Eye (tissue), 1 donor: Measurements from ENCODE around the gene RNF213.
"Not testable (repeated sequence)": the region's sequence is repeated elsewhere in the genome, so short reads cannot be mapped to it uniquely, and the experiment has no call there.

Experiments used
- DNase-seq: peaks from one replicate; pipeline ENCODE4 v3.0.0-alpha.2; 2015

RNF213 gene

DNA sequence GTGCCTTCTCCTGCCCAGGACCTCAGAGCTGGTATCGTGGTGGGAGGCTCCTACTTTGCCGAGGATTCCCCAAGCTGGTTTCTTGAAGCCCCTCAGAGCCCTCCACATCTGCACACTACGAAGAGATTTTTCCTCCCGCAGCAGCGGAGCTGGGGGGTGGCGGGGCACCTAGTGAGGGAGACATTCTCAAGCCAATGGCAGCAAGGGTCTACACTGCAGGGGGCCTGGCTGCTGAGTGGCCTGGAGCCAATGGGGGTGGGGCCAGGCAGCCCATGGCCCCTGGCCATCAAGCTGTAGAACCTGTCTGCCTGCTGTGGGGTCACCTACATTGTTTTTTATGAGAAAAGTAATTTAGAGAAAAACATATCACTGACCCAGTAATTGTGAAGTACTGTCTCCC lies 35.4 kb upstream of the RNF213 start:
- no peak for DNase-seq

GRCh38 chr17:80227156-80227555 lies 33.5 kb upstream of the RNF213 start:
- no peak for DNase-seq

DNA sequence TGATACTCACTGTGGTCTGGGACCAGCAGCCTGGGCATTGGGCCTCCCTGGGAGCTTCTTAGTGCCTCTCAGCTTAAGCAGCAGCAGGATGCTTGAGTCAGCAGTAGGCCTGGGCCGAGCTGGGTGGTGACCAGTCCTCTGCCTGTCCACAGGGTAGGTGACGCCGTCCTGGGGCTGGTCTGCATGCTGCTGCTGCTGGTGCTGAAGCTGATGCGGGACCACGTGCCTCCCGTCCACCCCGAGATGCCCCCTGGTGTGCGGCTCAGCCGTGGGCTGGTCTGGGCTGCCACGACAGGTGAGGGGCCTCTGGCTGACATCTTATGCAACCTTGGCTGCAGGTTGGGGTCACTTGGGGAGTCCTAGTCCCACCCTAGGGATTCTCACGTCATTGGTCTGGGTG lies 33.0 kb upstream of the RNF213 start:
- no peak for DNase-seq

- no peak for DNase-seq
Observed at GRCh38 chr17:80228477-80228876, 32.2 kb upstream of the RNF213 start.

DNA sequence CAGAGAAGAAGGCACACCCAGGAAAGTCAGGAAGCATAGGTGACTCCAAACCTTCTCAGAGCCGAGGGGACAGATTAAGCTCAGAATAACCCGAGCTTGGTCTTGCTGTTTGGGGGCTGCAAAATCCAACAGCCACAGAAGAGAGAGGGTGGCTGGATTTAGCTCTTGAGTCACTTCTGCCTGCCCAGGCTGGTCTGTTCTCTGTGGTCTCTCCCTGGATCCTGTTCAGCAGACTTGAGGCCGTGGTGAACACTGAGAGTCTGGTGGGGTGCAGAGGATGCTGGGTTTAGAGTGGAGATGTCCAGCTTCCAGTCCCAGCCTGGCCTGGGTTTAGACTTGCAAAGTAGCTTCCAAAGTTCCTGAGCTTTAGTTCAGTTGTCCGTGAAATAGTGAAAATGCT lies 31.6 kb upstream of the RNF213 start:
- DNase-seq, result no peak

- no peak for DNase-seq
Observed at GRCh38 chr17:80232438-80232837, 28.2 kb upstream of the RNF213 start.

DNA sequence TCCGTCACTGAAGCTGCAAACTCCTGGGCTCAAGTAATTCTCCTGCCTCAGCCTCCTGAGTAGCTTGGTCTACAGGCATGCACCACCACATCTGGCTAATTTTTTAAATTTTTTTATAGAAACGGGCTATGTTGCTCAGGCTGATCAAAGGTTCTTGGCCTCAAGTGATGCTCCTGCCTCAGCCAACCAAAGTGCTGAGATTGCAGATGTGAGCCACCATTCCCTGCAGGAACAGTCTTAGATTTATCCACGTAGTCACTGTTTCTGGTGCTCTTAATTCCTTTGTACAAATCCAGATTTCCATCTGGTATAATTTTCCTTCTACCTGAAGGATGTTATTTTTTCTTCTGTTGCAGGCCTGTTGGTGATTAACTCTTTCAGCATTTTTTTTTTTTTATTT lies 27.4 kb upstream of the RNF213 start:
- no peak for DNase-seq

DNA sequence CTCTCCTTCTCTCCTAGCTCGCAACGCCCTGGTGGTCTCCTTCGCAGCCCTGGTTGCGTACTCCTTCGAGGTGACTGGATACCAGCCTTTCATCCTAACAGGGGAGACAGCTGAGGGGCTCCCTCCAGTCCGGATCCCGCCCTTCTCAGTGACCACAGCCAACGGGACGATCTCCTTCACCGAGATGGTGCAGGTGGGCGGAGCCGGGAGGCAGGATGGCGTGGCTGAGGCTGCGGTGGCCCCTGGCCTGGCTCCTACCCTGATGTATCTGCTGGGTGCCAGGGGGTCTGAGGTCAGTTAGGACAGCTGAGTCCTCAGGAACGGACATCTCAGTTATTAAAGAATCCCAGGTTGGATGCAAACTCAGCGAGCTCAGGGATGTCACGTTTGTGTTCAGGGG lies 23.7 kb upstream of the RNF213 start:
- no peak for DNase-seq

- DNase-seq, result no peak
Observed at GRCh38 chr17:80237386-80237785, 23.3 kb upstream of the RNF213 start.

DNA sequence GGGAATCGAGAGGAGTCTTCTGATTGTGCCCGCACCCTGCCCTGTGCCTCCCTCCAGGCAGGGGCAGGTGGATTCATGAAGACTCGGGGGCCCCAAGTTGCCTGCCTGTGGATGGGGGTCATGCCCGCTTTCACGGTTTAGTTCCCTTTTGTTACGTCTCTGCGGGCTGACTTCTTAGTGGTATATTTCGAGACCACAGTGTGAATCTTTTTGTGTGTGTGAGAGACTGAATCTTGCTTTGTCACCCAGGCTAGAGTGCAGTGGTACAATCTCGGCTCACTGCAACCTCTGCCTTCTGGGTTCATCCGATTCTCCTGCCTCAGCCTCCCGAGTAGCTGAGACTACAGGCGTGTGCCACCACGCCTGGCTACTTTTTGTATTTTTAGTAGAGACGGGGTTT lies 18.1 kb upstream of the RNF213 start:
- DNase-seq, result no peak

GRCh38 chr17:80243526-80244433 lies 16.9 kb upstream of the RNF213 start:
- DNase-seq, result no peak

- not testable (repeated sequence) for DNase-seq
Observed at GRCh38 chr17:80244448-80244847, 16.2 kb upstream of the RNF213 start.

GRCh38 chr17:80244871-80245509 lies 15.7 kb upstream of the RNF213 start:
- DNase-seq, result no peak

DNA sequence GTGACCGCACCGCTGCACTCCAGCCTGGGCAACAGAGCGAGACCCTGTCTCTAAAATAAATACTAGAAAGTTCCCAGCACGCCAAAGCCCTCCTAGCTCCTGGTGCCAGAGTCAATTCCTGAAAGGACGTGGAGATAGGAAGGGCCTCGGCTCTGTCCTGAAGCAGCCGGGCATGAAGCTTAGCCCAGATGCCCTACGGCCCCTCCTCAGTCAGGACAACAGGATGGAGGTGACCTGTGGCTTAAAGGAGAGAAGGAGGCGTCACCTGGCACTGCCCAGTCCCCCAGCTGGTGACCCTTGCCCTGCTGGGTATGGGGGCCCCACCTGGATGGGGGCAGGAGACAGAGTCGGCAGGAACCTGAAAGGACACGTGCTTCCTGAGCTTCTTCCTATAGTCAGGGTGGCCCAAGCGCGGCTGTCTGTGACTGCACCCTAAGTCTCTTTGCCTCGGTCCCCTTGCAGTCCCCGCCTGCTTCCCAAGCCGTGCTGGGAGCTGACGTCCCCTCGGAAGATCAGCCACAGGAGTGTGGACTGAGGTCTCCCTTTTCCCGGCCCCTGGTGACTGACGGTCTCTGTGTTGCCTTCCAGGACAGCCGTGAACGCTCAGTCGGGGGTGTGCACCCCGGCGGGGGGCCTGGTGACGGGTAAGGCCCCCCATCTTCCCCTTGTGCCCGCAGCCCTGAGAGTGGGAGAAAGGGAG lies 14.9 kb upstream of the RNF213 start:
- no peak for DNase-seq

DNA sequence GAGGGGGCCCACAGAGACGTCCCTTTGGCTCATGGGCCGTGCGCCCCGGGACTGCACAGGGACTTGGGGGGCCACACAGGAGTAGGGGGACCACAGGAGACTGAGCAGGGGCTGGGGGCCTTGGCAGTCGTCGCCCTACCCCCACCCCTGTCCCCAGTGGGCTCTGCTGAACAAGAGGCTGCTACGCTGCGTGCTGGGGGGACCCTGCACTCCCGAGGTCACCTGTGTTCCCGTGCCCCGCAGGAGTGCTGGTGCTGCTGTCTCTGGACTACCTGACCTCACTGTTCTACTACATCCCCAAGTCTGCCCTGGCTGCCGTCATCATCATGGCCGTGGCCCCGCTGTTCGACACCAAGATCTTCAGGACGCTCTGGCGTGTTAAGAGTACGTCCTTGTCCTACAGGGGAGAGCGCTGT lies 14.4 kb upstream of the RNF213 start:
- no peak for DNase-seq

- DNase-seq, result no peak
Observed at GRCh38 chr17:80246726-80247125, 13.9 kb upstream of the RNF213 start.

GRCh38 chr17:80247561-80247960 lies 13.1 kb upstream of the RNF213 start:
- no peak for DNase-seq

- no peak for DNase-seq
Observed at GRCh38 chr17:80248001-80248893, 12.4 kb upstream of the RNF213 start.

- no peak for DNase-seq
Observed at GRCh38 chr17:80248894-80249710, 11.6 kb upstream of the RNF213 start.

DNA sequence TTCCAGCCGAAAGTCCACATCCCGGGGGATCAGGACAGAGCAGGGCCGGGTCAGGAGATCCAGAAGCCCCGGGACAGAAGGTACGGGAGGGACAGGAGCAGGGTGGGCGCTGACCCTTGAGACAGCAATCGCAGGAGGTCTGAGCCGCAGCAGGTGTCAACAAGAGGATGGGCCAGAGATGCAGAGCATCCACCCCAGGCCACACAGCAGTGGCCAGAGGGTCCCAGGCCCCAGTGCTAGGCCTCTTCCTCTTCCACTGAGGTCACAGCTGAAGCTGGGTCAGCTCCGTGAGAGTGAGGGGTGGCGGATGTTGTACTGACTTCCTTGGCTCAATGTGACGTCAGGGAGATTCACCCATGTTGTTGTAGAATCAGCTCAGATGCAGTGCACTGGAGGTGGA lies 8.7 kb upstream of the RNF213 start:
- DNase-seq, result no peak

- DNase-seq, result peak; percentile 50
Observed at GRCh38 chr17:80252871-80253270, 7.8 kb upstream of the RNF213 start.
